IPS-15b (cell line): ENCODE results near the gene PDE11A.

ENCODE experiments used
- H3K27me3 ChIP-seq: one replicate; pipeline ENCODE4 v1.6.1; 2013; ENCODE audit warnings: low read length; ENCODE audit not compliant: control insufficient read depth, insufficient read depth
- H3K36me3 ChIP-seq: one replicate; pipeline ENCODE4 v1.6.1; 2013; ENCODE audit warnings: low read length; ENCODE audit not compliant: control insufficient read depth, insufficient read depth
- H3K4me1 ChIP-seq: one replicate; pipeline ENCODE4 v1.6.1; 2013; ENCODE audit warnings: mild to moderate bottlenecking, low read length; ENCODE audit not compliant: control insufficient read depth, insufficient read depth
- H3K4me3 ChIP-seq: one replicate; pipeline ENCODE4 v1.5.1; 2013; ENCODE audit warnings: low read depth, low read length
- H3K9ac ChIP-seq: one replicate; pipeline ENCODE4 v1.6.1; 2013; ENCODE audit warnings: low read depth, mild to moderate bottlenecking, low read length
- H3K9me3 ChIP-seq: one replicate; pipeline ENCODE4 v1.6.1; 2013; ENCODE audit warnings: mild to moderate bottlenecking, low read length; ENCODE audit not compliant: control insufficient read depth, insufficient read depth

Gene PDE11A

GRCh38 chr2:177830881-177831386 lies 241.6 kb downstream of the PDE11A start:
- H3K4me1 ChIP-seq: no peaks in the 10 kb centered on the region
- H3K4me3 ChIP-seq: no peak overlapping the region
- peaks cover 8% of the 10 kb centered on the region for H3K9me3 ChIP-seq
- no peaks in the 10 kb centered on the region for H3K27me3 ChIP-seq
- no peaks in the 10 kb centered on the region for H3K36me3 ChIP-seq
- no peak overlapping the region for H3K9ac ChIP-seq

- H3K36me3 ChIP-seq: no peaks in the 10 kb centered on the region
- no peak overlapping the region for H3K9ac ChIP-seq
- no peaks in the 10 kb centered on the region for H3K4me1 ChIP-seq
- no peaks in the 10 kb centered on the region for H3K27me3 ChIP-seq
- no peaks in the 10 kb centered on the region for H3K9me3 ChIP-seq
- no peak overlapping the region for H3K4me3 ChIP-seq
Observed at GRCh38 chr2:177828557-177828956, 244.0 kb downstream of the PDE11A start.

- Histone ChIP-seq H3K4me3 (no peak overlapping the region), H3K9me3 (no peaks in the 10 kb centered on the region), H3K27me3 (no peaks in the 10 kb centered on the region), H3K4me1 (no peaks in the 10 kb centered on the region), H3K9ac (no peak overlapping the region), H3K36me3 (no peaks in the 10 kb centered on the region)
Observed at GRCh38 chr2:177826897-177827296, 245.7 kb downstream of the PDE11A start.

GRCh38 chr2:177822941-177823340 lies 249.6 kb downstream of the PDE11A start:
- Histone ChIP-seq H3K4me3 (no peak overlapping the region), H3K27me3 (no peaks in the 10 kb centered on the region), H3K4me1 (no peaks in the 10 kb centered on the region), H3K9me3 (no peaks in the 10 kb centered on the region), H3K9ac (no peak overlapping the region), H3K36me3 (no peaks in the 10 kb centered on the region)

- H3K4me1 ChIP-seq: no peaks in the 10 kb centered on the region
- H3K36me3 ChIP-seq: no peaks in the 10 kb centered on the region
- no peak overlapping the region for H3K4me3 ChIP-seq
- no peak overlapping the region for H3K9ac ChIP-seq
- H3K9me3 ChIP-seq: no peaks in the 10 kb centered on the region
- H3K27me3 ChIP-seq: no peaks in the 10 kb centered on the region
Observed at GRCh38 chr2:177818412-177818811, 254.2 kb downstream of the PDE11A start.

DNA sequence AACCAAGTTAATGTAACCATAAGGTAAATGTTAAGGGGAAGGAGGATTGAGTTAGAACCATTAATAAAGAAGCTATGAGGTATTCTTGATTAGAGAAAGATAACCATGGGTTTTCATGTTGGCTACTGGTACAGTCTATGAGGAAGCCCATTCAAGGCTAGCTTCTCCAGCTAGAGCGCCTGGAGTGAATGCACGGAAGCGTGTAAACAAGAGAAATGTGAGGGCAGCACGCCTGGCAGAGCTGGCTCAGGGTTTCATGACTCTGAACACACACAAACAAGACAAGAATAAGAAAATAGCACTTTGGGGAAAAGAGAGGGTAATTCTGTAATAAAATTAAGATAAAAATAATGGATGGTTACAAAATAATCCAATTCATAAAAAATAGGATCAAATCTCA lies 255.3 kb downstream of the PDE11A start:
- Histone ChIP-seq H3K36me3 (no peaks in the 10 kb centered on the region), H3K27me3 (no peaks in the 10 kb centered on the region), H3K9me3 (no peaks in the 10 kb centered on the region), H3K4me1 (no peaks in the 10 kb centered on the region), H3K9ac (no peak overlapping the region), H3K4me3 (no peak overlapping the region)

GRCh38 chr2:177816766-177817165 lies 255.8 kb downstream of the PDE11A start:
- Histone ChIP-seq H3K9me3 (no peaks in the 10 kb centered on the region), H3K36me3 (no peaks in the 10 kb centered on the region), H3K9ac (no peak overlapping the region), H3K4me3 (no peak overlapping the region), H3K4me1 (no peaks in the 10 kb centered on the region), H3K27me3 (no peaks in the 10 kb centered on the region)

- Histone ChIP-seq H3K9me3 (no peaks in the 10 kb centered on the region), H3K4me3 (no peak overlapping the region), H3K4me1 (no peaks in the 10 kb centered on the region), H3K36me3 (no peaks in the 10 kb centered on the region), H3K9ac (no peak overlapping the region), H3K27me3 (no peaks in the 10 kb centered on the region)
Observed at GRCh38 chr2:177812713-177813396, 259.7 kb downstream of the PDE11A start.

DNA sequence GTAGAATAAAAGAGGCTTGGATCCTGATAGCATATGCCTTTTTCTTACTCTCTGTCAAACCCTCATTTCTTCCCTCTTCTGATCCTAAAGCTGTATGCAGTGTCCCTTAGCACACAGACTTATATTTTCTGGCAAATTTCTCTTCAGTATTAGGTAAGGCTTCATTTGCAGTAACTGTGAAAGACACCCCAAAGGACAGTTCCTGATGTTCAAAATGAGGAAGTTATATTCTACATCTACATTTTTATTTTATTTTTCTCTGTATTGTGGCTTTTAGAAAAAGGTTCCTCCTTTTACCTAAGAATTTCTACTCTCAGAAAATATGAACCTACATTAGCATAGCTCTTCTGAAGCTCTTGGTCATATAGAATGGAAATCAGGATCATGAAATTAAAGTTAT lies 261.7 kb downstream of the PDE11A start:
- Histone ChIP-seq H3K4me1 (no peaks in the 10 kb centered on the region), H3K9me3 (no peaks in the 10 kb centered on the region), H3K9ac (no peak overlapping the region), H3K4me3 (no peak overlapping the region), H3K27me3 (no peaks in the 10 kb centered on the region), H3K36me3 (no peaks in the 10 kb centered on the region)

- Histone ChIP-seq H3K4me1 (no peaks in the 10 kb centered on the region), H3K9me3 (no peaks in the 10 kb centered on the region), H3K27me3 (no peaks in the 10 kb centered on the region), H3K9ac (no peak overlapping the region), H3K36me3 (no peaks in the 10 kb centered on the region), H3K4me3 (no peak overlapping the region)
Observed at GRCh38 chr2:177808984-177809809, 263.4 kb downstream of the PDE11A start.

- no peak overlapping the region for H3K4me3 ChIP-seq
- H3K4me1 ChIP-seq: no peaks in the 10 kb centered on the region
- no peaks in the 10 kb centered on the region for H3K27me3 ChIP-seq
- H3K36me3 ChIP-seq: no peaks in the 10 kb centered on the region
- H3K9me3 ChIP-seq: no peaks in the 10 kb centered on the region
- H3K9ac ChIP-seq: no peak overlapping the region
Observed at GRCh38 chr2:177806025-177806424, 266.6 kb downstream of the PDE11A start.

- Histone ChIP-seq H3K36me3 (no peaks in the 10 kb centered on the region), H3K9me3 (no peaks in the 10 kb centered on the region), H3K4me3 (no peak overlapping the region), H3K27me3 (no peaks in the 10 kb centered on the region), H3K9ac (no peak overlapping the region), H3K4me1 (peaks cover 12% of the 10 kb centered on the region)
Observed at GRCh38 chr2:177799531-177799930, 273.0 kb downstream of the PDE11A start.
